ENCODE results near the gene TUBB6. TPM values are rescaled to one million over a fixed set of nuclear protein-coding genes. Genes with fewer than 3 reads are reported as not detected.

TUBB6 gene
- total and polyA plus RNA-seq, 12 donors: 15.7 to 90.8 (median 39.5) TPM

DNA sequence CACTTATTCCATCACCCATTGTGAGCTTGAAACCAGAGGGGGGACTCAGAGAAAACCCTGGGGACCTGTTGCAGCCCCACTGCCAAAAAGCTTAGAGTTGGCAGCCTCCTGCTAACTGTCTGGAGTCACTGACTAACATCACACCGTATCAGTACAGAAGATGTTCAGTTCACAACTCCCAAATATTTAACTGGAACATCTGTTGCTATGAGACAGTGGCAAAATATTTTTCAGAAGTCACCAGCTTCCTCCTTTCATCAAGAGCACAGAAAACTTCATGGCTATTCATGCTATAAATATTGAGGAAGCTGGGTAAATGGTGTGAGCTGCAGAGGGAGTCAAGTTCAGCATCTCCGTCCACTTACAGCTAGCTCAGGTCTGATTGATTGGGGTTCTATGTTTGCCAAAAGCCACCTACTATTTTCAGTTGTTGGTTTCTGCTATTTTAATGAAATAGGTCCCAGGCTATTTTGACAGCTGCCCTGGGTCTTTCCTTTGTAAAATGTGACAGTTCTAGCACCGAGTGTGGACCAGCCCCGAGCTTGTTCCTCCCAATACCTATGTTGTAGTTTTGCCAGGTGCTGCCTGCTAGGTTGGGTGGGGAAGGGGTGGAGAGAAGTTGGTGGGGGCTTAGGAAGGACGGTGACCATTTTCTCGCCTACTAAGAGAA lies 9.8 kb downstream of the TUBB6 start:
- Histone ChIP-seq H3K27ac (peak overlapping the region in 1 of 5 donors; percentile 41), H3K4me1 (replicated peaks in 1 of 2) (no peaks in the 10 kb centered on the region), H3K36me3 (replicated peaks in 1 of 2) (no peaks in the 10 kb centered on the region), H3K27me3 (no peaks in the 10 kb centered on the region), H3K9me3 (replicated peaks in 1 of 3) (no peaks in the 10 kb centered on the region), H3K4me3 (no peak overlapping the region)
- WGBS, 4 donors: 59 to 67% (median 62%) methylated on average over 6 of the region's 6 CpGs
- peak in 1 of 7 donors; percentile 46 for DNase-seq
- intact Hi-C loops (cut with DNase I): loop anchor here in 1 of 2 donors (10.0 kb wide), 1 partner anchor 57 kb away; the partner anchor contains the start of gene AFG3L2
- TF ChIP-seq POLR2A (IDR thresholded peaks at IDR 0.05) (no peak), CTCF (IDR thresholded peaks at IDR 0.05) (no peak)

DNA sequence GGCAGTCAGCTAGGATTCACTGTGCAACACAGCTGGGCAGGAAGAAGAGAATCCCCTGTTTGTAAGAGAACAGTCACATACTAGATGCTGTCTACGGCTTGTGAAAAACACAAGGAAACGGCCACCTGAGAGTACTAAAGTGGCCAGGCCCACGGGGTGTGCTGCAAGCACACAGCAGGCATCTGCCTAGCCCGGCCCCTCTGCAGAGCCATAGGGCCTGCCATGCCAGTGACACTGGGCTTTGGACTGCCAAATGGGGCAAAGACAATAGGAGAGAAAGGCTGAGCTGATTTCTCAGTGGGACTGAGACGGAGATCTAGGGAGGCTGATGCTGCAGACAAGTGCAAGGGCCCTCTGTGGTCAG lies 10.3 kb downstream of the TUBB6 start:
- intact Hi-C loops (cut with DNase I): loop anchor here in 1 of 2 donors (10.0 kb wide), 1 partner anchor 56 kb away; the partner anchor contains the start of gene AFG3L2
- WGBS, 4 donors: 36 to 45% (median 43%) methylated on average over 5 of the region's 5 CpGs
- DNase-seq: peak in 1 of 7 donors; percentile 45
- H3K27me3 ChIP-seq: no peaks in the 10 kb centered on the region
- no peaks in the 10 kb centered on the region for H3K36me3 ChIP-seq (replicated peaks in 1 of 2)
- no peak overlapping the region for H3K4me3 ChIP-seq
- H3K9me3 ChIP-seq (replicated peaks in 1 of 3): no peaks in the 10 kb centered on the region
- no peaks in the 10 kb centered on the region for H3K4me1 ChIP-seq (replicated peaks in 1 of 2)
- no peak for TF ChIP-seq CTCF (IDR thresholded peaks at IDR 0.05)
- no peak for TF ChIP-seq POLR2A (IDR thresholded peaks at IDR 0.05)
- H3K27ac ChIP-seq: peak overlapping the region in 1 of 5 donors; percentile 36

DNA sequence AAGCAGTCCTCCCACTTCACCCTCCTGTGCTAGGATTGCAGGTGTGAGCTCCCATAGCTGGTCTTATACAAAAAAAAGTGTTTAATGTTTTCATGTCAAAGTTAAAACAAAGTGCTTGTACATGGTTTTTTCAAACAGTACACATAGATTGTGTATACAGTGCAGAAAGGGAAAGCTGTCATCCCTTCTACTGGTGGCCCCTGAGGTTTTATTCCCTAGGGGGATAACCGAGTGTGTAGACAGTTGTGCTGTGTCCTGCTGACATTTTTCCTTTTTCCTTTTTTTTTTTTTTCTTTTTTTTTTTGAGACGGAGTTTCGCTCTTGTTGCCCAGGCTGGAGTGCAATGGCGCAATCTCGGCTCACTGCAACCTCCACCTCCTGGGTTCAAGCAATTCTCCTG lies 10.8 kb downstream of the TUBB6 start:
- intact Hi-C loops (cut with DNase I): loop anchor here in 1 of 2 donors (10.0 kb wide), 1 partner anchor 56 kb away; the partner anchor contains the start of gene AFG3L2
- no peak overlapping the region for H3K27ac ChIP-seq
- WGBS, 4 donors: 71 to 89% (median 77%) methylated on average over 3 to 5 of the region's 5 CpGs
- H3K27me3 ChIP-seq: no peaks in the 10 kb centered on the region
- no peaks in the 10 kb centered on the region for H3K9me3 ChIP-seq (replicated peaks in 1 of 3)
- H3K36me3 ChIP-seq (replicated peaks in 1 of 2): no peaks in the 10 kb centered on the region
- DNase-seq: no peak
- TF ChIP-seq POLR2A (IDR thresholded peaks at IDR 0.05): no peak
- no peak for TF ChIP-seq CTCF (IDR thresholded peaks at IDR 0.05)
- H3K4me3 ChIP-seq: no peak overlapping the region
- H3K4me1 ChIP-seq (replicated peaks in 1 of 2): no peaks in the 10 kb centered on the region

DNA sequence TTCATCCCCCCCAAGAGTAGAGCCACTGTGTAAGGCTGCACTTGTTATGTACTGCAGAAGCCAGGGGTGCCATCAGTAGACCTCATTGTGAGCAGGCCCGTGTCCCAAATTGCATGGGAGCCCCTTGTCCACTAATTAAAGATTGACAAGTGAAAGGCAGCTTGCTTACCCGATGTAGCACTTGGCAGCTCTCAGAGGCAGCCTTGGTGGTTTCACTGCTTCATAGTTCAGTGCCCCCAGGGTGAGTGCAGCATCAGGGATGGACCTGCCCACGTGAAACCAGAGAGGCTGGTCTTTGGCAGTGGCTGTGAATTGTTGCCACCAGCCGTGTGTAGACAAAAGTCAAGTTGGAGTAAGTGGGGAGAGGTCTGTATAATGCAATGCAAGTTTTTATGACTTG lies 13.3 kb downstream of the TUBB6 start:
- Histone ChIP-seq H3K4me1 (replicated peaks in 1 of 2) (no peaks in the 10 kb centered on the region), H3K9me3 (replicated peaks in 1 of 3) (no peaks in the 10 kb centered on the region), H3K27ac (no peak overlapping the region), H3K4me3 (no peak overlapping the region), H3K27me3 (no peaks in the 10 kb centered on the region), H3K36me3 (replicated peaks in 1 of 2) (peaks cover 0 to 20% of the 10 kb centered on the region in 2 donors)
- WGBS, 4 donors: 61 to 79% (median 63%) methylated on average over 4 of the region's 4 CpGs
- DNase-seq: peak in 1 of 7 donors; percentile 51
- no peak for TF ChIP-seq POLR2A (IDR thresholded peaks at IDR 0.05)
- no peak for TF ChIP-seq CTCF (IDR thresholded peaks at IDR 0.05)
- intact Hi-C loops (cut with DNase I): no loop called here
